Neuronal stem cell (in vitro differentiated cells): Measurements from ENCODE around the gene CENPP.

ENCODE experiments used
- DNase-seq: peaks from one replicate; pipeline ENCODE4 v3.0.0-alpha.2; 2013; ENCODE audit warnings: low spot score
- H2AFZ ChIP-seq: one replicate; pipeline ENCODE4 v1.6.1; 2013; ENCODE audit warnings: mild to moderate bottlenecking, low read length, inconsistent platforms
- H2AK5ac ChIP-seq: 2 replicates; pipeline ENCODE4 v1.6.1; 2013; ENCODE audit warnings: low read depth, mild to moderate bottlenecking, inconsistent platforms, low read length, moderate library complexity, mixed read lengths
- H2BK120ac ChIP-seq: 2 replicates; pipeline ENCODE4 v1.6.1; 2013; ENCODE audit warnings: low read depth, mild to moderate bottlenecking, inconsistent platforms, low read length, moderate library complexity, mixed read lengths
- H2BK12ac ChIP-seq: one replicate; pipeline ENCODE4 v1.6.1; 2013; ENCODE audit warnings: low read length, inconsistent platforms
- H2BK15ac ChIP-seq: 2 replicates; pipeline ENCODE4 v1.6.1; 2013; ENCODE audit warnings: mild to moderate bottlenecking, low read length, inconsistent platforms, mixed read lengths
- H2BK5ac ChIP-seq: one replicate; pipeline ENCODE4 v1.6.1; 2013; ENCODE audit warnings: inconsistent platforms, mild to moderate bottlenecking, low read length, moderate library complexity
- H3K14ac ChIP-seq: one replicate; pipeline ENCODE4 v1.6.1; 2013; ENCODE audit warnings: low read length, inconsistent platforms
- H3K18ac ChIP-seq: 2 replicates; pipeline ENCODE4 v1.6.1; 2013; ENCODE audit warnings: low read length, inconsistent platforms
- H3K23ac ChIP-seq: 2 replicates; pipeline ENCODE4 v1.6.1; 2013; ENCODE audit warnings: low read depth, mild to moderate bottlenecking, mixed read lengths, low read length, inconsistent platforms; ENCODE audit not compliant: poor library complexity
- H3K27ac ChIP-seq: replicated peaks from 3 replicates; pipeline ENCODE4 v1.5.1; 2013; ENCODE audit warnings: low read length, inconsistent platforms
- H3K27me3 ChIP-seq, 3 experiments: 2 replicates each; pipeline ENCODE4 v1.6.1; 2013; ENCODE audit warnings: low read length in 3 of 3, mild to moderate bottlenecking in 2 of 3, inconsistent platforms in 1 of 3, low read depth in 1 of 3, mixed read lengths in 1 of 3, moderate library complexity in 1 of 3; ENCODE audit not compliant: control insufficient read depth in 3 of 3, insufficient read depth in 3 of 3
- H3K36me3 ChIP-seq, 2 donors: replicated peaks in 1 of 2; 2 replicates each; pipeline ENCODE4 v1.6.1; 2013; ENCODE audit warnings: low read length in 2 of 2; ENCODE audit not compliant: control insufficient read depth in 2 of 2, insufficient read depth in 2 of 2
- H3K4ac ChIP-seq: 2 replicates; pipeline ENCODE4 v1.6.1; 2013; ENCODE audit warnings: inconsistent platforms, mild to moderate bottlenecking, low read length, moderate library complexity
- H3K4me1 ChIP-seq, 2 donors: 1 replicate in 1 of 2; 2 replicates in 1 of 2; pipeline ENCODE4 v1.6.1; 2013; ENCODE audit warnings: low read length in 2 of 2, low read depth in 1 of 2; ENCODE audit not compliant: control insufficient read depth in 2 of 2, insufficient read depth in 1 of 2
- H3K4me2 ChIP-seq: one replicate; pipeline ENCODE4 v1.6.1; 2013; ENCODE audit warnings: mild to moderate bottlenecking, low read length, inconsistent platforms; ENCODE audit not compliant: insufficient read depth, poor library complexity, severe bottlenecking
- H3K4me3 ChIP-seq, 2 donors: 2 replicates each; pipeline ENCODE4 v1.5.1; 2013; ENCODE audit warnings: low read length in 2 of 2, mild to moderate bottlenecking in 2 of 2, inconsistent platforms in 1 of 2, moderate library complexity in 1 of 2
- H3K79me1 ChIP-seq: one replicate; pipeline ENCODE4 v1.6.1; 2013; ENCODE audit warnings: low read depth, mild to moderate bottlenecking, inconsistent platforms, low read length, moderate library complexity
- H3K9ac ChIP-seq: one replicate; pipeline ENCODE4 v1.6.1; 2013; ENCODE audit warnings: mild to moderate bottlenecking, low read depth, low read length, inconsistent platforms; ENCODE audit not compliant: poor library complexity
- H3K9me3 ChIP-seq, 2 donors: replicated peaks in 1 of 2; 2 replicates each; pipeline versions ENCODE3 to v1.6.1; 2013; ENCODE audit warnings: low read length in 2 of 2, mild to moderate bottlenecking in 2 of 2, inconsistent platforms in 1 of 2, low read depth in 1 of 2, mixed read lengths in 1 of 2, moderate library complexity in 1 of 2; ENCODE audit not compliant: control insufficient read depth in 2 of 2, insufficient read depth in 1 of 2
- H4K8ac ChIP-seq: one replicate; pipeline ENCODE4 v1.6.1; 2013; ENCODE audit warnings: low read depth, mild to moderate bottlenecking, inconsistent platforms, low read length, moderate library complexity
- H4K91ac ChIP-seq: one replicate; pipeline ENCODE4 v1.6.1; 2013; ENCODE audit warnings: low read length, low read depth, mild to moderate bottlenecking, inconsistent platforms; ENCODE audit not compliant: poor library complexity
- WGBS, 2 donors: extraction: QIAGEN DNeasy Blood & Tissue Kit; methylation state at CpG; one replicate each; pipeline ENCODE4 v1.1.7; 2013; ENCODE audit warnings: missing lambda C conversion rate in 2 of 2, mixed read lengths in 1 of 2; ENCODE audit not compliant: insufficient read length in 2 of 2, insufficient replicate concordance in 1 of 2; ENCODE audit errors: extremely low coverage in 2 of 2; 5-methylcytosine and 5-hydroxymethylcytosine counted together

Gene CENPP

GRCh38 chr9:92608241-92608908 lies 282.6 kb downstream of the CENPP start:
- no peak overlapping the region for H3K4me2 ChIP-seq
- H3K79me1 ChIP-seq: no peaks in the 10 kb centered on the region
- no CpG with 5 or more reads among the region's 10 CpGs for WGBS, 2 donors

DNA sequence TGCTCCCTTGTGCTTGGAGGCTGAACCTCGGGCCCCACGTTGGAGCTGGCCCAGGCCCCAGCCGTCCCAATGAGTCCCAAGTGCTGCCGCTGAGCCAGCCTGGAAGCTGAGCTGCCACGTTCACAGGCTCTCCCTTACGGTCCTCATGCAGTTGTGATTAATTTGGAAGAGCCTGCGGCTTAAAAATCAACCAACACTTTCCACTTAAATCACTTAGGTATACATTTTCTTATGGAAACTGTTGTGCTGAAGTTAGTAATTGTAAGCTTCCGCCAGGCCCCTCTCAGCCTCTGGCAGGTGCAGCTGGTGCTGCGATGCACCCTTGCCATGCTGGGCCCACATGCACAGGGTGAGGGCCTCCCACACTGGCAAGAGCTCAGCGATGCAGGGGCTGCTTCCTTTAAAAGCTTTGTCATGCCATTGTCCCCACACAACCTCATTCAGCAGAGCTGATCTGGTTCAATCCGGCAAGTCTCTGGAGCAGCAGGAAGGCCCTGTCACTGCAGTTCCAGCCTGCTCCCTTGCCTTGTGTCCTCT lies 283.2 kb downstream of the CENPP start:
- no peaks in the 10 kb centered on the region for H3K79me1 ChIP-seq
- H2BK5ac ChIP-seq: peak overlapping the region; percentile 66
- H3K27ac ChIP-seq: peak overlapping the region; percentile 87
- no peak overlapping the region for H3K23ac ChIP-seq
- H4K91ac ChIP-seq: no peak overlapping the region
- H4K8ac ChIP-seq: no peak overlapping the region
- peak overlapping the region; percentile 15 for H2BK15ac ChIP-seq
- no peak overlapping the region for H3K4ac ChIP-seq
- H3K27me3 ChIP-seq: no peaks in the 10 kb centered on the region
- peaks cover 0 to 11% of the 10 kb centered on the region in 2 donors for H3K9me3 ChIP-seq
- no peak overlapping the region for H3K14ac ChIP-seq
- H3K4me1 ChIP-seq: peaks cover 12 to 14% of the 10 kb centered on the region in 2 donors
- no CpG with 5 or more reads among the region's 11 CpGs for WGBS, 2 donors
- H3K18ac ChIP-seq: peak overlapping the region; percentile 93
- no peak overlapping the region for H2BK12ac ChIP-seq
- no peak overlapping the region for H3K4me2 ChIP-seq
- peak overlapping the region; percentile 89 for H2AFZ ChIP-seq
- no peak overlapping the region for H2BK120ac ChIP-seq
- no peak overlapping the region for H3K4me3 ChIP-seq
- H2AK5ac ChIP-seq: peak overlapping the region; percentile 35
- H3K9ac ChIP-seq: peak overlapping the region; percentile 2
- DNase-seq: peak; percentile 48
- H3K36me3 ChIP-seq: peaks cover 5 to 36% of the 10 kb centered on the region in 2 donors

More at GRCh38 chr9:92608241-92608908, 282.6 kb downstream of the CENPP start:
- H2BK15ac ChIP-seq: peak overlapping the region; percentile 15
- no peak overlapping the region for H3K4ac ChIP-seq
- H2AFZ ChIP-seq: peak overlapping the region; percentile 89
- H2AK5ac ChIP-seq: no peak overlapping the region
- no peaks in the 10 kb centered on the region for H3K27me3 ChIP-seq
- peak overlapping the region; percentile 87 for H3K27ac ChIP-seq
- H3K4me1 ChIP-seq: peaks cover 12 to 14% of the 10 kb centered on the region in 2 donors
- no peak overlapping the region for H4K8ac ChIP-seq
- H2BK12ac ChIP-seq: no peak overlapping the region
- H4K91ac ChIP-seq: no peak overlapping the region
- H3K9ac ChIP-seq: no peak overlapping the region
- H3K14ac ChIP-seq: no peak overlapping the region
- H2BK5ac ChIP-seq: no peak overlapping the region
- no peak for DNase-seq
- peaks cover 4 to 30% of the 10 kb centered on the region in 2 donors for H3K36me3 ChIP-seq
- H3K4me3 ChIP-seq: no peak overlapping the region
- H3K9me3 ChIP-seq: peaks cover 0 to 11% of the 10 kb centered on the region in 2 donors
- H3K23ac ChIP-seq: no peak overlapping the region
- H2BK120ac ChIP-seq: no peak overlapping the region
- peak overlapping the region; percentile 84 for H3K18ac ChIP-seq

GRCh38 chr9:92610470-92611420 lies 285.0 kb downstream of the CENPP start:
- DNase-seq: no peak
- no peak overlapping the region for H2BK12ac ChIP-seq
- H3K4me3 ChIP-seq: no peak overlapping the region
- H3K14ac ChIP-seq: no peak overlapping the region
- no peak overlapping the region for H2AFZ ChIP-seq
- no peak overlapping the region for H2AK5ac ChIP-seq
- H2BK5ac ChIP-seq: no peak overlapping the region
- no peaks in the 10 kb centered on the region for H3K27me3 ChIP-seq
- H3K4me1 ChIP-seq: peaks cover 12 to 14% of the 10 kb centered on the region in 2 donors
- H3K36me3 ChIP-seq: peaks cover 8 to 54% of the 10 kb centered on the region in 2 donors
- no peak overlapping the region for H2BK15ac ChIP-seq
- no peaks in the 10 kb centered on the region for H3K79me1 ChIP-seq
- H3K23ac ChIP-seq: no peak overlapping the region
- H3K18ac ChIP-seq: no peak overlapping the region
- no peak overlapping the region for H3K9ac ChIP-seq
- H4K91ac ChIP-seq: peak overlapping the region; percentile 38
- no CpG with 5 or more reads among the region's 32 CpGs for WGBS, 2 donors
- H3K4me2 ChIP-seq: no peak overlapping the region
- peaks cover 0 to 3% of the 10 kb centered on the region in 2 donors for H3K9me3 ChIP-seq
- H4K8ac ChIP-seq: no peak overlapping the region
- H2BK120ac ChIP-seq: no peak overlapping the region
- H3K27ac ChIP-seq: no peak overlapping the region
- H3K4ac ChIP-seq: no peak overlapping the region
